Psoas muscle (tissue), 7 donors: Measurements from ENCODE around the gene GTF2H2C_2.
"Not testable (repeated sequence)": the region's sequence is repeated elsewhere in the genome, so short reads cannot be mapped to it uniquely, and the experiment has no call there.

Experiments used
- ATAC-seq, 4 donors: fragments of 200-7000 bp; cut with Tn5 transposase; one replicate each; pipeline ENCODE4 v1.9.1; 2020; ENCODE audit warnings: moderate library complexity in 3 of 4, mild to moderate bottlenecking in 2 of 4
- DNase-seq, 2 donors: peaks; one replicate each; pipeline ENCODE4 v3.0.0-alpha.2; 2020
- H3K27ac ChIP-seq: fragments of 200-600 bp; one replicate; pipeline ENCODE4 v1.8.0; 2022
- H3K27me3 ChIP-seq, 3 donors: fragments of 200-600 bp in 1 of 3; one replicate each; pipeline versions ENCODE4 v1.6.1 to v1.8.0; 2013 to 2022; ENCODE audit warnings: low read length in 2 of 3, mild to moderate bottlenecking in 2 of 3, moderate library complexity in 1 of 3; ENCODE audit not compliant: insufficient read depth in 3 of 3
- H3K36me3 ChIP-seq, 2 donors: fragments of 200-600 bp in 1 of 2; one replicate each; pipeline versions ENCODE4 v1.6.1 to v1.8.0; 2013 to 2022; ENCODE audit warnings: low read depth in 1 of 2, mild to moderate bottlenecking in 1 of 2, moderate library complexity in 1 of 2; ENCODE audit not compliant: insufficient read depth in 1 of 2
- H3K4me1 ChIP-seq: fragments of 200-600 bp; one replicate; pipeline ENCODE4 v1.8.0; 2022
- H3K4me3 ChIP-seq: fragments of 200-600 bp; one replicate; pipeline ENCODE4 v1.8.0; 2022; ENCODE audit warnings: mild to moderate bottlenecking
- H3K9me3 ChIP-seq: fragments of 200-600 bp; one replicate; pipeline ENCODE4 v1.8.0; 2022
- WGBS, 3 donors: extraction: QIAGEN DNeasy Blood & Tissue Kit; methylation state at CpG; one replicate each; pipeline versions ENCODE4 v1.1.6 to v1.1.7; 2013; 5-methylcytosine and 5-hydroxymethylcytosine counted together
- intact Hi-C, 2 donors: fragments of 100-400 bp; cut with DNase I; formaldehyde crosslinking; loops; one replicate each; pipeline versions ENCODE4 v1.11.0 to v1.14.2; 2022
- donor health status: healthy with polysubstance abuse.
- donor health status: DM: no; HTN: no; CAD: no; lungs with moderate emphysema.
- donor health status: Bipolar disorder and iron deficiency.
- donor health status: healthy.
- donor health status: DM: yes; HTN: yes; CAD: no.
- donor health status: DM: no; HTN: no; CAD: no.
- donor health status: DM: yes; HTN: yes; CAD: no.

GTF2H2C_2 gene

GRCh38 chr5:70415117-70415516, at the start of gene GTF2H2C_2:
TSS of gene GTF2H2C_2 (plus strand) at chr5:70415368.
- H3K9me3 ChIP-seq, intact Hi-C loops, H3K27ac ChIP-seq, H3K4me3 ChIP-seq, H3K4me1 ChIP-seq, H3K36me3 ChIP-seq, H3K27me3 ChIP-seq, DNase-seq: not testable (repeated sequence)
- no CpG with 5 or more reads among the region's 39 CpGs for WGBS, 3 donors
- peak; percentile 91 to 100 (median 98) for ATAC-seq

GRCh38 chr5:70400984-70401686, 14.0 kb upstream of the GTF2H2C_2 start:
- ATAC-seq: peak; percentile 51 to 78 (median 72)
- Histone ChIP-seq H3K27ac (peak overlapping the region; percentile 50), H3K4me3 (peak overlapping the region; percentile 66)
- peak; percentile 19 to 62 for DNase-seq
- H3K9me3 ChIP-seq, intact Hi-C loops, H3K4me1 ChIP-seq, H3K36me3 ChIP-seq, H3K27me3 ChIP-seq: not testable (repeated sequence)
- WGBS, 3 donors: 0% methylated on average over 2 to 30 of the region's 71 CpGs

- H3K4me3 ChIP-seq, DNase-seq, ATAC-seq, H3K4me1 ChIP-seq, H3K36me3 ChIP-seq, H3K9me3 ChIP-seq, H3K27me3 ChIP-seq, H3K27ac ChIP-seq, intact Hi-C loops: not testable (repeated sequence)
- WGBS, 3 donors: no CpG with 5 or more reads among the region's 1 CpG
Observed at GRCh38 chr5:70421322-70421721, 6.2 kb downstream of the GTF2H2C_2 start.

- DNase-seq, H3K27me3 ChIP-seq, H3K36me3 ChIP-seq, H3K4me3 ChIP-seq, H3K27ac ChIP-seq, H3K4me1 ChIP-seq, ATAC-seq, intact Hi-C loops, H3K9me3 ChIP-seq: not testable (repeated sequence)
- no CpG with 5 or more reads among the region's 3 CpGs for WGBS, 3 donors
Observed at GRCh38 chr5:70423215-70423614, 8.0 kb downstream of the GTF2H2C_2 start.

- H3K27ac ChIP-seq, DNase-seq, ATAC-seq, H3K27me3 ChIP-seq, H3K36me3 ChIP-seq, H3K4me1 ChIP-seq, H3K9me3 ChIP-seq, intact Hi-C loops, H3K4me3 ChIP-seq: not testable (repeated sequence)
- no CpG with 5 or more reads among the region's 2 CpGs for WGBS, 3 donors
Observed at GRCh38 chr5:70438518-70438917, 23.4 kb downstream of the GTF2H2C_2 start.

GRCh38 chr5:70449565-70449964, 34.4 kb downstream of the GTF2H2C_2 start:
- H3K9me3 ChIP-seq, H3K4me1 ChIP-seq, H3K27me3 ChIP-seq, H3K4me3 ChIP-seq, H3K27ac ChIP-seq, DNase-seq, H3K36me3 ChIP-seq, intact Hi-C loops, ATAC-seq: not testable (repeated sequence)
- no CpG with 5 or more reads among the region's 1 CpG for WGBS, 3 donors

- H3K9me3 ChIP-seq, DNase-seq, H3K4me1 ChIP-seq, H3K27me3 ChIP-seq, H3K4me3 ChIP-seq, intact Hi-C loops, H3K36me3 ChIP-seq, H3K27ac ChIP-seq: not testable (repeated sequence)
- ATAC-seq: peak in 1 of 4 donors; percentile 37
- no CpG with 5 or more reads among the region's 7 CpGs for WGBS, 3 donors
Observed at GRCh38 chr5:70451249-70451984, 36.2 kb downstream of the GTF2H2C_2 start.

GRCh38 chr5:70457093-70457492, 41.9 kb downstream of the GTF2H2C_2 start:
- H3K4me3 ChIP-seq, DNase-seq, H3K36me3 ChIP-seq, H3K27me3 ChIP-seq, H3K9me3 ChIP-seq, ATAC-seq, H3K4me1 ChIP-seq, intact Hi-C loops, H3K27ac ChIP-seq: not testable (repeated sequence)
- no CpG with 5 or more reads among the region's 6 CpGs for WGBS, 3 donors

- intact Hi-C loops, H3K27me3 ChIP-seq, ATAC-seq, H3K4me3 ChIP-seq, H3K9me3 ChIP-seq, H3K4me1 ChIP-seq, H3K27ac ChIP-seq, DNase-seq, H3K36me3 ChIP-seq: not testable (repeated sequence)
- WGBS, 3 donors: 72 to 80% (median 78%) methylated on average over 5 to 7 of the region's 13 CpGs
Observed at GRCh38 chr5:70459188-70459587, 44.0 kb downstream of the GTF2H2C_2 start.

- H3K27me3 ChIP-seq, H3K27ac ChIP-seq, H3K9me3 ChIP-seq, H3K36me3 ChIP-seq, intact Hi-C loops, DNase-seq, H3K4me3 ChIP-seq, ATAC-seq, H3K4me1 ChIP-seq: not testable (repeated sequence)
- no CpG with 5 or more reads among the region's 6 CpGs for WGBS, 3 donors
Observed at GRCh38 chr5:70461984-70462383, 46.8 kb downstream of the GTF2H2C_2 start.

- H3K36me3 ChIP-seq, H3K9me3 ChIP-seq, H3K27ac ChIP-seq, ATAC-seq, H3K27me3 ChIP-seq, H3K4me1 ChIP-seq, DNase-seq, intact Hi-C loops, H3K4me3 ChIP-seq: not testable (repeated sequence)
- WGBS, 3 donors: no CpG with 5 or more reads among the region's 5 CpGs
Observed at GRCh38 chr5:70464019-70464637, 49.0 kb downstream of the GTF2H2C_2 start.
